Trophoblast cell (in vitro differentiated cells and primary cell): ENCODE measurements around the gene NR1H4.
A peak's percentile ranks its signal among the peaks of the same experiment; 100 is the strongest.

ENCODE experiments used
- DNase-seq, 2 donors: peaks; one replicate each; pipeline ENCODE4 v3.0.0-alpha.2; 2016
- H2AFZ ChIP-seq: 2 replicates; pipeline ENCODE4 v1.6.1; 2013; ENCODE audit warnings: low read length, moderate library complexity, mild to moderate bottlenecking; ENCODE audit not compliant: insufficient read depth, poor library complexity
- H2AK5ac ChIP-seq: 2 replicates; pipeline ENCODE4 v1.6.1; 2013; ENCODE audit warnings: mild to moderate bottlenecking, low read length
- H2BK120ac ChIP-seq: 2 replicates; pipeline ENCODE4 v1.6.1; 2013; ENCODE audit warnings: low read length, mild to moderate bottlenecking, moderate library complexity; ENCODE audit not compliant: insufficient read depth, poor library complexity
- H2BK12ac ChIP-seq: 2 replicates; pipeline ENCODE4 v1.6.1; 2013; ENCODE audit warnings: mild to moderate bottlenecking, low read length, moderate library complexity
- H2BK5ac ChIP-seq: 2 replicates; pipeline ENCODE4 v1.6.1; 2013; ENCODE audit warnings: low read length, low read depth, moderate library complexity, mild to moderate bottlenecking; ENCODE audit not compliant: poor library complexity
- H3K14ac ChIP-seq: 2 replicates; pipeline ENCODE4 v1.6.1; 2013; ENCODE audit warnings: mild to moderate bottlenecking, low read length
- H3K18ac ChIP-seq: 2 replicates; pipeline ENCODE4 v1.6.1; 2013; ENCODE audit warnings: mild to moderate bottlenecking, low read length
- H3K23ac ChIP-seq: 2 replicates; pipeline ENCODE4 v1.6.1; 2013; ENCODE audit warnings: low read length
- H3K27ac ChIP-seq: 2 replicates; pipeline ENCODE4 v1.5.1; 2013; ENCODE audit warnings: low read depth, mild to moderate bottlenecking, inconsistent platforms, low read length, moderate library complexity
- H3K27me3 ChIP-seq: 2 replicates; pipeline ENCODE4 v1.6.1; 2013; ENCODE audit warnings: inconsistent platforms, mild to moderate bottlenecking, low read length, moderate library complexity; ENCODE audit not compliant: insufficient read depth
- H3K36me3 ChIP-seq, 2 experiments: 1 replicate in 1 of 2; 2 replicates in 1 of 2; pipeline ENCODE4 v1.6.1; 2013; ENCODE audit warnings: low read length in 2 of 2, mild to moderate bottlenecking in 2 of 2, moderate library complexity in 1 of 2; ENCODE audit not compliant: insufficient read depth in 2 of 2, control insufficient read depth in 1 of 2
- H3K4ac ChIP-seq: 2 replicates; pipeline ENCODE4 v1.6.1; 2013; ENCODE audit warnings: low read depth, mild to moderate bottlenecking, low read length, moderate library complexity
- H3K4me1 ChIP-seq, 2 experiments: 1 replicate in 1 of 2; 2 replicates in 1 of 2; pipeline ENCODE4 v1.6.1; 2013; ENCODE audit warnings: low read length in 2 of 2, mild to moderate bottlenecking in 2 of 2, moderate library complexity in 1 of 2; ENCODE audit not compliant: insufficient read depth in 2 of 2, control insufficient read depth in 1 of 2
- H3K4me2 ChIP-seq: 2 replicates; pipeline ENCODE4 v1.6.1; 2013; ENCODE audit warnings: inconsistent platforms, mild to moderate bottlenecking, low read length, moderate library complexity
- H3K4me3 ChIP-seq: 2 replicates; pipeline ENCODE4 v1.5.1; 2013; ENCODE audit warnings: mild to moderate bottlenecking, low read depth, low read length, inconsistent platforms
- H3K79me1 ChIP-seq: one replicate; pipeline ENCODE4 v1.6.1; 2013; ENCODE audit warnings: low read length
- H3K79me2 ChIP-seq: 2 replicates; pipeline ENCODE4 v1.6.1; 2013; ENCODE audit warnings: low read length, mild to moderate bottlenecking; ENCODE audit not compliant: control insufficient read depth, insufficient read depth, poor library complexity
- H3K9ac ChIP-seq: 2 replicates; pipeline ENCODE4 v1.6.1; 2013; ENCODE audit warnings: mild to moderate bottlenecking, low read length
- H3K9me3 ChIP-seq: 2 replicates; pipeline ENCODE4 v1.6.1; 2013; ENCODE audit warnings: low read depth, mild to moderate bottlenecking, control low read depth, inconsistent platforms, low read length; ENCODE audit not compliant: insufficient read depth
- H4K12ac ChIP-seq: 2 replicates; pipeline ENCODE4 v1.6.1; 2013; ENCODE audit warnings: low read depth, mild to moderate bottlenecking, low read length, moderate library complexity
- H4K8ac ChIP-seq: 2 replicates; pipeline ENCODE4 v1.6.1; 2013; ENCODE audit warnings: low read depth, mild to moderate bottlenecking, low read length, moderate library complexity
- H4K91ac ChIP-seq: one replicate; pipeline ENCODE4 v1.6.1; 2013; ENCODE audit warnings: low read depth, mild to moderate bottlenecking, low read length, moderate library complexity
- WGBS: extraction: QIAGEN DNeasy Blood & Tissue Kit; methylation state at CpG from one replicate; pipeline ENCODE4 v1.1.7; 2013; ENCODE audit warnings: missing lambda C conversion rate; ENCODE audit not compliant: insufficient read length, insufficient coverage; ENCODE audit errors: extremely low coverage; 5-methylcytosine and 5-hydroxymethylcytosine counted together

NR1H4 gene

DNA sequence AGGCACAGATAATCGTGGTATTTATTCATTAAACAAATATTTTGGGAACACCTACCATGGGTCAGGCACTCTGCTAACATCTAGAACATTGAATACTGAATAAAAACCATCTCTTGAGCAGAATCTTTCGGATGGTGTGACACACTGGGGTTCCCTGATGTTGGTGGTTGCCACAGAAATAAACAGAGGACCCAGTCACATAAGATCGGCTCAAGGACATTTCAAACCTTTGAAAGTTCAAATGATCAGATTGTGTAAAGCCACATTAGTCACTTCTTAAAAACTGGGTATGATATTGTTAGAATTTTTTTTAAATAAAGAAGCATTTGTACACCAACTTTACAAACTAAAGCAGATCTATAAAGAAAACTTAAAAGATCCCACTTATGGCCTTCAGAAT, 39.0 kb downstream of the NR1H4 start:
- no peak overlapping the region for H3K27ac ChIP-seq
- H3K4ac ChIP-seq, result no peak overlapping the region

DNA sequence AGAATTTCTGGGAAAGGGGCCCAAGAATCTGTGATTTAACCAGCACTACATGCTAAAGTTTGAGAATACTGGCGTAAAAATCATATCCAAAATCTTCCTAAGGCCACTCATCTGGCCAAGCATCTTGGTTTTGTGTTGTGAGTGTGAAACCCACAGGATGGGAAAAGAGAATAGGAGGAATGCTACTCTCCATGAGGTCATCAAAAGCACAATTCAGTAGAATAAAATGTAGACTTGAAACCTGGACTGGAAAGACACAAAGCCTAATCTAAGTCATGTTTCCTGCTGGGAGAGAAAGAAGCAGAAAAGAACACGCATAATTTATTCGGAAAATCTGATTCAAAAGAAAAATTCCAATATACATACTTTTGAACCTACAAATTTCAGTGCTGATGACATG, 42.3 kb downstream of the NR1H4 start:
- Histone ChIP-seq H3K79me2 (no peaks in the 10 kb centered on the region), H4K12ac (no peak overlapping the region), H3K27ac (no peak overlapping the region), H2AK5ac (no peak overlapping the region), H2AFZ (no peak overlapping the region), H3K9me3 (no peaks in the 10 kb centered on the region), H3K27me3 (no peaks in the 10 kb centered on the region), H3K9ac (no peak overlapping the region), H3K36me3 (no peaks in the 10 kb centered on the region), H4K91ac (no peak overlapping the region), H3K4me3 (no peak overlapping the region), H4K8ac (no peak overlapping the region), H3K23ac (no peak overlapping the region), H3K4me1 (no peaks in the 10 kb centered on the region), H2BK12ac (no peak overlapping the region), H3K14ac (no peak overlapping the region), H3K79me1 (no peaks in the 10 kb centered on the region), H2BK120ac (no peak overlapping the region), H3K18ac (no peak overlapping the region), H2BK5ac (no peak overlapping the region), H3K4me2 (no peak overlapping the region), H3K4ac (no peak overlapping the region)
- no CpG with 5 or more reads among the region's 3 CpGs for WGBS
- DNase-seq, result no peak

More for the DNA sequence above, 39.0 kb downstream of the NR1H4 start:
- no peak overlapping the region for H4K12ac ChIP-seq
- H2BK12ac ChIP-seq, result no peak overlapping the region
- H3K79me2 ChIP-seq, result no peaks in the 10 kb centered on the region
- no peak overlapping the region for H2BK5ac ChIP-seq
- H4K8ac ChIP-seq, result no peak overlapping the region
- H2AK5ac ChIP-seq, result no peak overlapping the region
- no peak for DNase-seq
- no peak overlapping the region for H3K9ac ChIP-seq
- no peak overlapping the region for H3K18ac ChIP-seq
- no peaks in the 10 kb centered on the region for H3K36me3 ChIP-seq
- no peak overlapping the region for H3K4me2 ChIP-seq
- H3K9me3 ChIP-seq, result no peaks in the 10 kb centered on the region
- no peak overlapping the region for H2AFZ ChIP-seq
- no peaks in the 10 kb centered on the region for H3K4me1 ChIP-seq
- H4K91ac ChIP-seq, result no peak overlapping the region
- H3K14ac ChIP-seq, result no peak overlapping the region
- no CpG with 5 or more reads among the region's 3 CpGs for WGBS
- no peak overlapping the region for H3K23ac ChIP-seq
- H2BK120ac ChIP-seq, result no peak overlapping the region
- H3K4me3 ChIP-seq, result no peak overlapping the region
- no peaks in the 10 kb centered on the region for H3K79me1 ChIP-seq
- H3K27me3 ChIP-seq, result no peaks in the 10 kb centered on the region

DNA sequence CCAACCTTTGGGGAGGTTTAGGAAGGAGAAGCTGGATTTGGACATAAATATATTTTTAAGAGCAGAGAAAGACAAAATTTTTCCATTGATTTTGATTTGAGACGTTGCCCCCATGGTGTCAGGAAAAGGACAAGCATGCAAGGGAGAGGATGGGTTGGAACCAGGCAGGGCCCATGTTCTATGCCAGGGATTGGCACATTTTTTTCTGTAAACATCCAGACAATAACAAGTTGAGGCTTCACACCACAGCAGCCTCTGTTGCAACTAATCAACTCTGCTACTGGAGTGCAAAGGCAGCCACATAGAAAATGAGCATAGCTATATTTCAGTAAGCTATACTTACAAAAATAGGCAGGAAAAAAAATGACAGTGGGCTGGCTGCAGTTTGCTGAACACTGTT, 44.7 kb downstream of the NR1H4 start:
- Histone ChIP-seq H3K9me3 (no peaks in the 10 kb centered on the region), H2BK5ac (no peak overlapping the region), H2BK12ac (no peak overlapping the region), H3K79me2 (no peaks in the 10 kb centered on the region), H2BK120ac (no peak overlapping the region), H3K4me1 (no peaks in the 10 kb centered on the region), H3K4ac (no peak overlapping the region), H3K27me3 (no peaks in the 10 kb centered on the region), H3K36me3 (no peaks in the 10 kb centered on the region), H3K14ac (no peak overlapping the region), H3K9ac (no peak overlapping the region), H3K27ac (no peak overlapping the region), H4K91ac (no peak overlapping the region), H4K12ac (no peak overlapping the region), H4K8ac (no peak overlapping the region), H3K23ac (no peak overlapping the region), H2AK5ac (no peak overlapping the region), H3K4me3 (no peak overlapping the region), H3K4me2 (no peak overlapping the region), H3K18ac (no peak overlapping the region), H2AFZ (no peak overlapping the region), H3K79me1 (no peaks in the 10 kb centered on the region)
- DNase-seq, result no peak
- WGBS, result no CpG with 5 or more reads among the region's 1 CpG

DNA sequence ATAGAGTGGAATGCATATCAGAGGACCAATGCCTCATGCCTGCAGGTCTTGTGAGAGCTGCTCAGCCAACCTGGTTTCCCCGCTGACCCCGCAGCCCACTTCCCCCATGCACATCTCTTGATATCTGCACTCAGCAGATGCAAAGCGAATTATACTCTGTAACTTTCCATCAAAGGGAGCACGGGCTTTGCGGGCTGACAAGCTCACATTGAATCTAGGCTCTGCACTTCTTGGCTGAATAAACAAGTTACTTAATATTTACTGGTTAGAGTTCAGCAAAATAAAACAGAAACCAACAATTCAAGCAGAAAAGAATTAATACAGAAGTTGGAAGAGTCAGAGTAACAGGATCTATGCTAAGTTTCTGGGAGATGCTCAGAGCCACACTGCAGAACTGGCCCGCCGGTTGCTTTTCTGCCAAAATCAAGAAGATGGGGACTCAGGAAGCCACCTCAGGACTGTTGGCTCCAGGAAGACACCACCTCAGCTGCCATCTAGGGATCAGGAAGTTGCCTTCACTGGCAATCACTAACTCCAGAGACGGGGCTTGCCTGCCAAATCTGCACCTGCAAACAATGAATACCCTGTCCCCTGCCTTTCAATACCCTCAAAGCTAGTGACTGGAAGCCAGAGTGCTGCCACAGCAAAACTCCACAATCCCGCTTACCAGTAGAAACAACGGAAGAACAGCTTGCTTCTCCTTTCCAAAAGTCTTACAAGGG, 46.5 kb downstream of the NR1H4 start:
- H2BK12ac ChIP-seq, result no peak overlapping the region
- H3K4me1 ChIP-seq, result no peaks in the 10 kb centered on the region
- no peaks in the 10 kb centered on the region for H3K79me1 ChIP-seq
- no peak overlapping the region for H3K4me3 ChIP-seq
- H2BK5ac ChIP-seq, result no peak overlapping the region
- H4K91ac ChIP-seq, result no peak overlapping the region
- no peaks in the 10 kb centered on the region for H3K79me2 ChIP-seq
- no peak overlapping the region for H3K18ac ChIP-seq
- H2BK120ac ChIP-seq, result no peak overlapping the region
- H3K27ac ChIP-seq, result no peak overlapping the region
- H3K36me3 ChIP-seq, result no peaks in the 10 kb centered on the region
- no peak overlapping the region for H4K12ac ChIP-seq
- no peak overlapping the region for H4K8ac ChIP-seq
- no peak overlapping the region for H3K9ac ChIP-seq
- peaks cover 2% of the 10 kb centered on the region for H3K9me3 ChIP-seq
- no peak overlapping the region for H3K4me2 ChIP-seq
- H3K23ac ChIP-seq, result peak overlapping the region; percentile 68
- no peak overlapping the region for H3K4ac ChIP-seq
- WGBS, result no CpG with 5 or more reads among the region's 10 CpGs
- H3K27me3 ChIP-seq, result no peaks in the 10 kb centered on the region
- no peak overlapping the region for H3K14ac ChIP-seq
- no peak overlapping the region for H2AFZ ChIP-seq
- no peak overlapping the region for H2AK5ac ChIP-seq
- DNase-seq, result no peak
